AG04450 (cell line): ENCODE results near the gene CDK17. TPM values are rescaled to one million over a fixed set of nuclear protein-coding genes. Genes with fewer than 3 reads are reported as not detected.
"Not testable (repeated sequence)": the region's sequence is repeated elsewhere in the genome, so short reads cannot be mapped to it uniquely, and the experiment has no call there.

Experiments
- CTCF ChIA-PET: fragments of 300-600, 350-600 bp; formaldehyde crosslinking; extraction: SDS; loops from one replicate; lab custom pipeline; 2022; ENCODE audit warnings: antibody characterized with exemption, inconsistent platforms; lab: Charles Lee
- POLR2A ChIA-PET: fragments of 350-600 bp; formaldehyde crosslinking; extraction: SDS; loops from one replicate; lab custom pipeline; 2021; ENCODE audit warnings: antibody characterized with exemption, inconsistent platforms; lab: Yijun Ruan, JAX
- DNase-seq: peaks from one replicate; pipeline ENCODE4 v3.0.0-alpha.2; 2011; ENCODE audit warnings: low read depth, low spot score
- H3K27ac ChIP-seq: one replicate; pipeline ENCODE4 v1.5.1; 2012; ENCODE audit warnings: low read depth, low read length, control low read depth
- H3K27me3 ChIP-seq: one replicate; pipeline ENCODE4 v1.6.0; 2012; ENCODE audit warnings: low read length; ENCODE audit not compliant: control insufficient read depth, insufficient read depth
- H3K4me3 ChIP-seq: 2 replicates; pipeline ENCODE4 v1.5.1; 2011; ENCODE audit warnings: mild to moderate bottlenecking, low read depth, low read length, control low read depth
- H3K9me3 ChIP-seq: 2 replicates; pipeline ENCODE4 v1.5.1; 2012; ENCODE audit warnings: low read length; ENCODE audit not compliant: control insufficient read depth, insufficient read depth
- CTCF ChIP-seq: IDR thresholded peaks from 2 replicates; pipeline ENCODE4 v1.5.1; 2011; ENCODE audit warnings: low read depth, low read length, control low read depth, inconsistent platforms
- polyA plus RNA-seq: library from polyadenylated mRNA; depleted of rRNA; stranded (reverse); fragments of >200 nt; gene quantifications from 2 replicates; pipeline ENCODE4 v1.2.3, GENCODE V29; 2011

CDK17 gene
- polyA plus RNA-seq, 1 experiment = 67.8 TPM

- Histone ChIP-seq H3K27ac (no peak overlapping the region), H3K27me3 (no peaks in the 10 kb centered on the region), H3K9me3 (no peaks in the 10 kb centered on the region), H3K4me3 (no peak overlapping the region)
- TF ChIP-seq CTCF = no peak
- ChIA-PET POLR2A (no interaction called here), CTCF (no interaction called here)
- no peak for DNase-seq
Observed at GRCh38 chr12:96386794-96387193, 13.4 kb downstream of the CDK17 start.

- TF ChIP-seq CTCF = no peak
- H3K27ac ChIP-seq = no peak overlapping the region
- no peak overlapping the region for H3K4me3 ChIP-seq
- H3K27me3 ChIP-seq = no peaks in the 10 kb centered on the region
- POLR2A ChIA-PET = no interaction called here
- DNase-seq = no peak
- no peaks in the 10 kb centered on the region for H3K9me3 ChIP-seq
- CTCF ChIA-PET = interaction anchor here (0.6 kb wide), 1 partner anchor 368 kb away, joined by 5 read pairs; no protein-coding TSS in a partner anchor
Observed at GRCh38 chr12:96383991-96384390, 16.2 kb downstream of the CDK17 start.

GRCh38 chr12:96383371-96383770 is 16.9 kb downstream of the CDK17 start:
- H3K27ac ChIP-seq = no peak overlapping the region
- ChIA-PET CTCF (no interaction called here), POLR2A (no interaction called here)
- H3K27me3 ChIP-seq = no peaks in the 10 kb centered on the region
- no peaks in the 10 kb centered on the region for H3K9me3 ChIP-seq
- no peak for DNase-seq
- no peak overlapping the region for H3K4me3 ChIP-seq
- TF ChIP-seq CTCF = no peak

- not testable (repeated sequence) for H3K27me3 ChIP-seq, H3K9me3 ChIP-seq, H3K27ac ChIP-seq, H3K4me3 ChIP-seq, DNase-seq
- POLR2A ChIA-PET = interaction anchor here (0.6 kb wide), 1 partner anchor 55 kb away, joined by 5 read pairs; no protein-coding TSS in a partner anchor
- CTCF ChIA-PET = interaction anchor here (0.6 kb wide), 1 partner anchor 165 kb away, joined by 6 read pairs; no protein-coding TSS in a partner anchor
Observed at GRCh38 chr12:96379743-96380142, 20.5 kb downstream of the CDK17 start.

GRCh38 chr12:96378319-96378718 is 21.9 kb downstream of the CDK17 start:
- TF ChIP-seq CTCF = no peak
- Histone ChIP-seq H3K9me3 (no peaks in the 10 kb centered on the region), H3K27me3 (no peaks in the 10 kb centered on the region), H3K4me3 (no peak overlapping the region), H3K27ac (no peak overlapping the region)
- ChIA-PET CTCF (no interaction called here), POLR2A (interaction anchor here (0.6 kb wide), 1 partner anchor 28 kb away, joined by 5 read pairs; no protein-coding TSS in a partner anchor)
- DNase-seq = no peak
